Sigmoid colon (tissue), 3 donors: Measurements from ENCODE around the gene SNX12.

Source experiments
- CTCF ChIP-seq, 4 experiments: fragments of 450-650 bp in 3 of 4; fragments of 200-600 bp in 1 of 4; IDR thresholded peaks; one replicate each; pipeline ENCODE4 v1.5.1; 2016 to 2019; ENCODE audit warnings: antibody characterized with exemption in 4 of 4, mild to moderate bottlenecking in 3 of 4, moderate library complexity in 2 of 4
- POLR2A ChIP-seq, 2 donors: fragments of 450-650 bp; IDR thresholded peaks; one replicate each; pipeline ENCODE4 v1.6.1; 2016; ENCODE audit warnings: antibody characterized with exemption in 2 of 2, mild to moderate bottlenecking in 2 of 2, moderate library complexity in 2 of 2

DNA sequence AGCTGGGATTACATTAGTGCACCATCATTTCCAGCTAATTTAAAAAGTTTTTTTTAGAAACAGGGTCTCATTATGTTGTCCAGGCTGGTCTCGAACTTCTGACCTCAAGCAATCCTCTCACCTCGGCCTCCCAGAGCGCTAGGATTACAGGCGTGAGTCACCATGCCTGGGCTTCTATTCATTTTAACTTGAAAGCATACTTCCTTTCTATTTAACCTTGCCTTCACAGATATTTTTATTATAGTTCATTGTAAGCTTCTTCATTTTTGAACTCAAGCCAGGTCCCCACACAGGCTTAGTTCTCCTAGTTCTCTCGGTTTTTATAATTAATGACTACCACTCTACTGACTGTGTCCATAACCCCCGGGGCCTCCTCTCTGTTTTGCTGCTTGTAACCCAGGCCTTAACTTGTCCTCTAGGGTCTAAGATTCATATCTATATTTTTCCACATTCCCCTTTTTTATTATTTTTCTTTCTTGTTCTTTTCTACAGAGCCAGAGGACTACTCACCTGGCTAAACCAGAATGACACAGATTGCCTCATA is 50.7 kb downstream of the SNX12 start:
- TF ChIP-seq CTCF (IDR thresholded peaks at IDR 0.05) = no peak
- no peak for TF ChIP-seq POLR2A (IDR thresholded peaks at IDR 0.05)
